ENCODE results near the gene APP. TPM values are rescaled to one million over a fixed set of nuclear protein-coding genes. Genes with fewer than 3 reads are reported as not detected.
"Not testable (repeated sequence)": the region's sequence is repeated elsewhere in the genome, so short reads cannot be mapped to it uniquely, and the experiment has no call there.

APP gene
- total RNA-seq, 1 donor from 2014 or later = 358 TPM

GRCh38 chr21:26020510-26020909 lies 150.1 kb downstream of the APP start:
- TF ChIP-seq, protein P1, sequence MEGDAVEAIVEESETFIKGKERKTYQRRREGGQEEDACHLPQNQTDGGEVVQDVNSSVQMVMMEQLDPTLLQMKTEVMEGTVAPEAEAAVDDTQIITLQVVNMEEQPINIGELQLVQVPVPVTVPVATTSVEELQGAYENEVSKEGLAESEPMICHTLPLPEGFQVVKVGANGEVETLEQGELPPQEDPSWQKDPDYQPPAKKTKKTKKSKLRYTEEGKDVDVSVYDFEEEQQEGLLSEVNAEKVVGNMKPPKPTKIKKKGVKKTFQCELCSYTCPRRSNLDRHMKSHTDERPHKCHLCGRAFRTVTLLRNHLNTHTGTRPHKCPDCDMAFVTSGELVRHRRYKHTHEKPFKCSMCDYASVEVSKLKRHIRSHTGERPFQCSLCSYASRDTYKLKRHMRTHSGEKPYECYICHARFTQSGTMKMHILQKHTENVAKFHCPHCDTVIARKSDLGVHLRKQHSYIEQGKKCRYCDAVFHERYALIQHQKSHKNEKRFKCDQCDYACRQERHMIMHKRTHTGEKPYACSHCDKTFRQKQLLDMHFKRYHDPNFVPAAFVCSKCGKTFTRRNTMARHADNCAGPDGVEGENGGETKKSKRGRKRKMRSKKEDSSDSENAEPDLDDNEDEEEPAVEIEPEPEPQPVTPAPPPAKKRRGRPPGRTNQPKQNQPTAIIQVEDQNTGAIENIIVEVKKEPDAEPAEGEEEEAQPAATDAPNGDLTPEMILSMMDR (IDR thresholded peaks at IDR 0.05) = no peak
- DNase-seq (no peak), ATAC-seq (no peak)
- H3K27ac ChIP-seq = no peak overlapping the region
- no peaks in the 10 kb centered on the region for H3K27me3 ChIP-seq (ENCODE audit: low read depth)
- H3K4me1 ChIP-seq = no peaks in the 10 kb centered on the region
- intact Hi-C loops (cut with DNase I) = no loop called here
- H3K9me3 ChIP-seq = no peaks in the 10 kb centered on the region
- H3K4me3 ChIP-seq = no peak overlapping the region
- peaks cover 14% of the 10 kb centered on the region for H3K36me3 ChIP-seq

DNA sequence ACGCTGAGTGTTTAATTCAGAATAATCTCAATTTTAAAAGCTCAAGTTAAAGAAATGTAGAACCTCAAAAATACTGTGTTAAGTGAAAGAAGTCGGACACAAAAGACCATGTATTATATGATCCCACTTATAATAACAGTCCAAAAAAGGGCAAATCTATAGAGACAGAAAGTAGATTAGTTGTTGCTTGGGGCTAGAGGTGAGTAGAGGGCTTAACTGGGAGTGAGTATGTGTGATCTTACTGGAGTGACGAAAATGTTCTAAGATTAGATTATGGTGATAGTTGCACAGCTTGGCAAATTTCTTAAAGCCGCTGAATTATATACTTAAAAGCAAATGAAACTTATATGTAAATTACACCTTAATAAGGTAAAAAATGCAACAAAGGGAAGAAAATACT lies 150.5 kb downstream of the APP start:
- DNase-seq = no peak
- TF ChIP-seq, protein P1 (IDR thresholded peaks at IDR 0.05) = no peak
- peaks cover 14% of the 10 kb centered on the region for H3K36me3 ChIP-seq
- H3K27ac ChIP-seq = no peak overlapping the region
- no peaks in the 10 kb centered on the region for H3K4me1 ChIP-seq
- ATAC-seq = no peak
- H3K4me3 ChIP-seq = no peak overlapping the region
- H3K9me3 ChIP-seq = no peaks in the 10 kb centered on the region
- H3K27me3 ChIP-seq (ENCODE audit: low read depth) = no peaks in the 10 kb centered on the region
- intact Hi-C loops (cut with DNase I) = no loop called here

DNA sequence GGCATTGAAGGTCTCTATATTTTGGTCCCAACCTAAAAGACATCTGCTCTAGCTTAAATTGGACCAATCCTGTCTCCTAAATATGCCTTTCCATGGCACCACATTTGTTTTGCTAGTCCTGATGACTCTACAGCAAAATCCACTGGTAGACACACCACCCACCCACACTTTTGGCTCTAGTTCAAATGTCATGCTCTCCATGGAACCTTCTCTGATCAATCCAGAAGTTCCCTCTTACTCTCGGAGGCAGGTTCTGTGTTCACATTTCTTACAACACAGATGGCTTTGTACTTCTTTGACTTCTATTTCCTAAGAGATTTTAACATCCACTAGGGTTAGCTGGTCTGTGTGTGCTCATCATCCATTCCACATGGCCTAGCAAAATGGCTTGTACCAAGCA lies 151.3 kb downstream of the APP start:
- DNase-seq = no peak
- intact Hi-C loops (cut with DNase I) = no loop called here
- Histone ChIP-seq H3K4me3 (no peak overlapping the region), H3K36me3 (peaks cover 15% of the 10 kb centered on the region), H3K27me3 (ENCODE audit: low read depth) (no peaks in the 10 kb centered on the region), H3K9me3 (no peaks in the 10 kb centered on the region), H3K4me1 (no peaks in the 10 kb centered on the region), H3K27ac (no peak overlapping the region)
- no peak for ATAC-seq
- TF ChIP-seq, protein P1 (IDR thresholded peaks at IDR 0.05) = no peak

DNA sequence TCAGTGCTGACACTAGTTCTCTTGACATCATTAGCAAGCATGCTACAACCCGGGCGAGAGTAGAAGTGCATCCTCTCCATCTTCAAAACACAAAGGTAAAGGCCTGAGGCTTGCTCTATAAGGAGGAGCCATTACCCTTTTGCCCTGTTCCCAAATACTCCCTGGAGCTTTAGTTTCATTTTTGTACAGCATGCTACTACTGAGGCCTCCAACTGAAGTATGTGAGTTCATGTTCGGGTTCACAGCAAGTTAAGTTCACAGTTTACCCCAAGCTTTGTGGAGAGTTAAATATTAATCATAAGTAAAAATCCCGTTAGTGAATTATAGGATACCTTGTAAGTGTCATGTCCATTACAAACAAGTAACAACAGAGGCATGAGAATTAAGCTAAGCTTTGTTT lies 156.6 kb downstream of the APP start:
- intact Hi-C loops (cut with DNase I) = no loop called here
- TF ChIP-seq, protein P1 (IDR thresholded peaks at IDR 0.05) = no peak
- DNase-seq (no peak), ATAC-seq (no peak)
- Histone ChIP-seq H3K4me3 (no peak overlapping the region), H3K27ac (no peak overlapping the region), H3K4me1 (no peaks in the 10 kb centered on the region), H3K9me3 (no peaks in the 10 kb centered on the region), H3K36me3 (peaks cover 8% of the 10 kb centered on the region), H3K27me3 (ENCODE audit: low read depth) (no peaks in the 10 kb centered on the region)

GRCh38 chr21:26012482-26012881 lies 158.1 kb downstream of the APP start:
- intact Hi-C loops (cut with DNase I); DNase-seq; H3K9me3 ChIP-seq; H3K4me1 ChIP-seq; H3K27me3 ChIP-seq (ENCODE audit: low read depth); ATAC-seq; H3K4me3 ChIP-seq; H3K27ac ChIP-seq; H3K36me3 ChIP-seq: not testable (repeated sequence)

- Histone ChIP-seq H3K36me3 (peaks cover 8% of the 10 kb centered on the region), H3K9me3 (no peaks in the 10 kb centered on the region), H3K4me1 (peaks cover 10% of the 10 kb centered on the region), H3K27me3 (ENCODE audit: low read depth) (no peaks in the 10 kb centered on the region), H3K27ac (no peak overlapping the region), H3K4me3 (no peak overlapping the region)
- DNase-seq (no peak), ATAC-seq (no peak)
- TF ChIP-seq, protein P1 (IDR thresholded peaks at IDR 0.05) = no peak
- intact Hi-C loops (cut with DNase I) = no loop called here
Observed at GRCh38 chr21:26011292-26011940, 159.2 kb downstream of the APP start.
